ENCODE results near the gene MX2.

MX2 gene

DNA sequence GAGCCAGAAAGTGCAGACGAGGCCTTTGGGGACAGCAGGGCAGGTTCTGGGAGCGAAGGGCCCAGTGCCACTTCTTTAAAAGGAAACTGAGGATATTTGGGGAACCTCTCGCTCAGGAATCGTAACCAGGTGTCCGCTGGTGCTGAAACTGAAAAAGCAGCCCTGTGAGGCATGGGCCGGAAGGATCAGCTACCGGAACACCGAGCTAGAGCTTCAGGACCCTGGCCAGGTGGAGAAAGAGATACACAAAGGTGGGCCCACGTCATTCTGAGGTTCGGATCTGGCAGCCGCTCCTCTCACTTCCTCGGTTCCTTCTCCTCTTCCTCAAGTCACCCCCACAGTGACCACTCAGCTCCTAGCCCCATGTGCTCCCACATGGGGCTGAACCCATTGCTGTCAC lies 18.1 kb downstream of the MX2 start:
- no peak for TF ChIP-seq CTCF (IDR thresholded peaks at IDR 0.05; ENCODE audit: low read depth, low read length)
- no peak overlapping the region for H3K4me3 ChIP-seq (ENCODE audit: low read depth, low read length)

- H3K4me3 ChIP-seq (ENCODE audit: low read depth, low read length) = no peak overlapping the region
- TF ChIP-seq CTCF (IDR thresholded peaks at IDR 0.05; ENCODE audit: low read depth, low read length) = no peak
Observed at GRCh38 chr21:41381731-41382130, 19.9 kb downstream of the MX2 start.

- H3K4me3 ChIP-seq (ENCODE audit: low read depth, low read length) = no peak overlapping the region
- no peak for TF ChIP-seq CTCF (IDR thresholded peaks at IDR 0.05; ENCODE audit: low read depth, low read length)
Observed at GRCh38 chr21:41387042-41387819, 25.4 kb downstream of the MX2 start.

DNA sequence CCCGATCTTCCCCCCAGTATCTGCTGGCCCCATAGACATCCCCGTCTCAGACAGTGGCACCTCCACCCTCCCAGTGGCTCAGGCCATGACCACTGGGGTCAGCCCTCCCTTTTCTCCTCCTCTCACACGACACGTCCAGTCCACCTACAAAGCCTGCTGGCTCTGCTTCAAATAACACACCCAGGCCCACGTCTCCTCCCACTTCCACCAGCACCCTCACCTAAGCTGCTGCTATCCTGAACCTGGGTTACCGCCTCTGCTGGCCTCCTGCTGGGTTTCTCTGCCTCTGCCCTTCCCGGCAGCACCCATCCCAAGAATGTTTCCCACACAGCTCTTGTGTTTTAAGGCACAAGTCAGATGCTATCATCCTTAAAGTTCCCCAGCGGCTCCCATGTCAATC lies 26.0 kb downstream of the MX2 start:
- no peak overlapping the region for H3K4me3 ChIP-seq (ENCODE audit: low read depth, low read length)
- no peak for TF ChIP-seq CTCF (IDR thresholded peaks at IDR 0.05; ENCODE audit: low read depth, low read length)

GRCh38 chr21:41388259-41388658 lies 26.4 kb downstream of the MX2 start:
- no peak for TF ChIP-seq CTCF (IDR thresholded peaks at IDR 0.05; ENCODE audit: low read depth, low read length)
- H3K4me3 ChIP-seq (ENCODE audit: low read depth, low read length) = no peak overlapping the region

DNA sequence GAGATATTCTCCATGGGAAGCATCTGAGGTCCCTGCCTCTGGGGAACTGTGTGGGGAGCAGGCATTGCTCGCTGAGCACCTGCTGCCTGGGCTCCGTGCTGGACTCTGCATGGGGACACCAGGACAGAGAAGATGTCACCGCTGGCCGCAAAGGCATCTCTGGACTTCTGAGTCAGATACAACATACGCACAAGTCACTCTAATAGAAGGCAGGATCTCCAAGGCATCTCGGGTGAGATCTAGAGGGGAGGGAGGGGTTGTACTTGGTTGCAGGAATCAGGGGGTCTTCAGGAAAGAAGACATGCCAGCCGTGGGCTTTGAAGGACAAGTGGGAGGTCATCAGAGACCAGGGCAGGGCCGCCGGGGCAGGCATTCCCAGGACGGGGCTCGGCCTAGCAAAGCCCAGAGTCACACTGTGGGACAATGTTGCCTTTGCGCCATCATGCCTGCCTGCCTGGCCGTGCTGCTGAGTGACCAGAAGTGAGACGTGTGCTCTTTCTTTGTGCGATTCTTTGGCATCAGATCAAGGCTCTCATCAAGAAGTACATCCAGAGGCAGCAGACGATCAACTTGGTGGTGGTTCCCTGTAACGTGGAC lies 28.3 kb downstream of the MX2 start:
- no peak for TF ChIP-seq CTCF (IDR thresholded peaks at IDR 0.05; ENCODE audit: low read depth, low read length)
- no peak overlapping the region for H3K4me3 ChIP-seq (ENCODE audit: low read depth, low read length)

- H3K4me3 ChIP-seq (ENCODE audit: low read depth, low read length) = no peak overlapping the region
- no peak for TF ChIP-seq CTCF (IDR thresholded peaks at IDR 0.05; ENCODE audit: low read depth, low read length)
Observed at GRCh38 chr21:41393876-41394465, 32.1 kb downstream of the MX2 start.
